ENCODE measurements around the gene RNF31.

Gene RNF31

DNA sequence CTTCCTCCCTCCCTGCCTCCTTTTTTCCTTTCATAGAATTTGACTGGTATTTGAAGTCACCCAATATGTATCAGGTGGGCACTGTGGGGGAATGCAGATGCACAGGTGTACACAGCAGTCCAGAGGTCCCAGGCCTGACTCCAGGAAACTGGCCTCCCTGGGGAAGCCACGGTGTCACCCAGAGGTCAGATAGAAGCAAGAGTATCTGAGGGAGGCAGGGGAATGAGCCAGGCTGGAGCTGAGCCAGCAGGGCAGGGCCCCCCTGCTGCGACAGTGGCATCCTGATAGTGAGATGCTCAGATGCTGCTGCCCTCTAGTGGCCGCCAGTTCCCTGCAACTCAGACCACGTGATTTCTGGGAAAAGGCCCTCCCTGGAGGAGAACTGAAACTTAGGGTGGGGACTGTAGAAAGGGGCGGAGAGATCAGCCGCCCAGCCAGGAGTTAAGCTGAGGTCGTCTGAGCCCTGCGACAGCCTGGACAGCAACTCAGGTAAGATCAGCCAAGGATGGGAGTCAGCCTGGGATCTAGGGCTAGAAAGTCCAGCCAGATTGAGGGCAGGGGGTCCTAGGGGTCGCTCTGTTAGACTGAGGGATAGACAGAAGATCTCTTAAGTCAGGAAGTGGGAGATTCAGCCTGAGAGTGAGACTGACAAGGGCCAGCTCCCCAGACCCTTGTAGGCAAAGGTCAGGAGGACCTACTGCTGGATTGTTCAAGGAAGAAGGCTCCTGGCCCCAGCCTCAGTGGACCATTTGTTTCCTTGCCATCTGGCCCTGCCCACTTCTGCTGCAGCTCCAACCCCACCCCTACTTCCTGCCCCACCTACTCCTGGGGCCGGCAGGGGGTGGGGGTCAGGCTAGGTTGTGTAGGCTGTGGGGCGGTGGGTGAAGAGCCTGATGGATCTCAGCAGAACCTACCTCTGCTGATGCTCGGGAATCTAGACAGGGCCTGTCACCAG lies 13.8 kb downstream of the RNF31 start, which contains the start of gene IRF9:
Gene IRF9 (plus strand): TSS at position 416 of the 955 bp plus-strand sequence. CDS start 880 bp downstream, outside the sequence.
- DNase-seq = peak; percentile 93

DNA sequence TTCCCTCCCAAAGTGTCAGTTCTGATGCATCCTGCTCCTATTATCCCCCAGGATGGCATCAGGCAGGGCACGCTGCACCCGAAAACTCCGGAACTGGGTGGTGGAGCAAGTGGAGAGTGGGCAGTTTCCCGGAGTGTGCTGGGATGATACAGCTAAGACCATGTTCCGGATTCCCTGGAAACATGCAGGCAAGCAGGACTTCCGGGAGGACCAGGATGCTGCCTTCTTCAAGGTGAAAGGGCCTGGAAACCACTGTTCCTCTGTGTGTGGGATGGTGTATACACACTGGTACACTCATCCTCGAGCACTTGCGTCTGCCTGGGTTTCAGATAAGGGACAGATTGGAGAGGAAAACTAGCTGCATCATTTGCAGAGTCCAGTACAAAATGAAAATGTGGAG lies 14.8 kb downstream of the RNF31 start:
- no peak for DNase-seq

DNA sequence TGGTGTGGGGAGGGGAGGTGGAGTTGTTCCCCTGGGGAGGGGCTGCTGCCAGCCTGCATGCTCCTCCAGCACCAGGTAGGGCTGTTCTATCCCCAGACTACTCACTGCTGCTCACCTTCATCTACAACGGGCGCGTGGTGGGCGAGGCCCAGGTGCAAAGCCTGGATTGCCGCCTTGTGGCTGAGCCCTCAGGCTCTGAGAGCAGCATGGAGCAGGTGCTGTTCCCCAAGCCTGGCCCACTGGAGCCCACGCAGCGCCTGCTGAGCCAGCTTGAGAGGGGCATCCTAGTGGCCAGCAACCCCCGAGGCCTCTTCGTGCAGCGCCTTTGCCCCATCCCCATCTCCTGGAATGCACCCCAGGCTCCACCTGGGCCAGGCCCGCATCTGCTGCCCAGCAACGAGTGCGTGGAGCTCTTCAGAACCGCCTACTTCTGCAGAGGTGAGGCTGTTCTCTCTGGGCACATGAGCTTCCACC lies 17.3 kb downstream of the RNF31 start:
- no peak for DNase-seq

DNA sequence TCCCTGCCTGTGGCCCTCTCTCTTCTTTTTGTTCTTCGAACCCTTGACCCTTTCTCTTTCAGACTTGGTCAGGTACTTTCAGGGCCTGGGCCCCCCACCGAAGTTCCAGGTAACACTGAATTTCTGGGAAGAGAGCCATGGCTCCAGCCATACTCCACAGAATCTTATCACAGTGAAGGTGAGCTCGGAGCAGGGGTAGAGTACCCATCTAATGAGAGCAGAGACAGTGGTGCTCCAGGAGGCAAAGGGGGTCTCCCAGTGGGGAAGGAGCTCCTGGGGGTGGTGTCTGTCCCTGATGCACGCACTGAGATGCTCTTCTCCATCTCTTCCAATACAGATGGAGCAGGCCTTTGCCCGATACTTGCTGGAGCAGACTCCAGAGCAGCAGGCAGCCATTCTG lies 18.5 kb downstream of the RNF31 start:
- DNase-seq = no peak

DNA sequence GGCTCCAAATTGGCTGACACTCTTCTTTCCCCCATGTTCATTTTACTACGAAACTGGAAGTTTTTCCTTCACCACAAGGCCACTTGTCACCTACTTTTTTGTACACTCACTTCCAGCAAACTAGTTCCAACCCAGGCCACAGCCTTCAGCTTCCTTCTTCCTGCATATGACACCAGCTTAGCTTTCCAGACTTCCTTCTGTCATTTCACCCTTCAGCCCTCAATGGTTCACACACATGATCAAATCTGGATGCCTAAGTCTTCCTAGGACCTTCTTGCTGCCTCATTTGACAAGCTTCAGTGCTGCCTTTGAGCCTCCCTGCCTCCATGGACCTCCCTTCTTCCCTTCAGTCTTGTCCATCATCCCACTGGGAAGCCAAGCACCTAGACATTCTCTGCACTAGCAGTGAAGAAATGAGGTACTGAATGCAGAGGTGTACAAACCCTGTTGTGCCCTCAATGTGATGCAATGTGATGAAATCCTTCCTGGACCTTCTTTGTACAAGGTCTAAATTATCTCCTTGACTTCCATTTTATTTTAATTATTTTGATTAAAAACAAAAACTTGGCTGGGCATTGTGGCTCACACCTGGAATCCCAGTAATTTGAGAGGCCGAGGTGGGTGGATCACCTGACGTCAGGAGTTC lies 20.3 kb downstream of the RNF31 start:
- no peak for DNase-seq

DNA sequence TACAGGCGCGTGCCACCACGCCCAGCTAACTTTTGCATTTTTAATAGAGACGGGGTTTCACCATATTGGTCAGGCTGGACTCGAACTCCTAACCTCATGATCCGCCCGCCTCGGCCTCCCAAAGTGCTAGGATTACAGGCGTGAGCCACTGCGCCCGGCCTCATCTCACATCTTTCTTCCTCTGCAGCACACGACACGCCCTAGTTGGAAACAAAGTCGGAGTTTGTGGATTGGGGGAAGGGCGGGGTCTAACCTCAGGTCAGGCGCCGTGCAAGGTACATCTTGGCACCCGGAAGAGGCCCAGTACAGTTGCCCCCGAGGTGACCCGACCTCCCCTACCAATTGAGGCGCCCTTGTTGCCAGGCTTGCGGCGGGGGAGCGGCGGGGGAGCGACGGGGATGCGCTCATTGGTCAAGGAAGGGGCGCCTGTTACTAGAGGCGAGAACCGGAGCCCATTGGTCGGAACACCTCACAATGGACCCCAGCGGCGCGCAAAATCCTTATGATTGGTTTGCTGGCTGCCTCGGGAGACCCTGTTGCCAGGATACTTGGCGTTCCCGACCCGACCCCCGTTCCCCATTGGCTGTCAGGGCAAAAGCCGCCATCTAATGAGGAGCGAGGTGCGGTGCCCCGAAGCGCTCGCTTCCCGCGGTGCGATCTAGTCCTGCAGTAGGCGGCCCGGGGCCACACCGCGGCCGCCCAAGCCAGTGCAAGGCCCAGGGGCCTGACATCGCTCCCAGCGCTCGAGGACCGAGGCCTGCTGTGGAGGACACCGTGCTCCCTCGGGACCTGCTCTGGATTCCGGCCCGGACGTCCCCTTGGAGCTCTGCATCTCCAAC lies 24.3 kb downstream of the RNF31 start, which contains the start of gene REC8:
Gene REC8 (plus strand): TSS at position 659 of the 839 bp plus-strand sequence. CDS start 473 bp downstream, outside the sequence.
- peak; percentile 78 for DNase-seq

DNA sequence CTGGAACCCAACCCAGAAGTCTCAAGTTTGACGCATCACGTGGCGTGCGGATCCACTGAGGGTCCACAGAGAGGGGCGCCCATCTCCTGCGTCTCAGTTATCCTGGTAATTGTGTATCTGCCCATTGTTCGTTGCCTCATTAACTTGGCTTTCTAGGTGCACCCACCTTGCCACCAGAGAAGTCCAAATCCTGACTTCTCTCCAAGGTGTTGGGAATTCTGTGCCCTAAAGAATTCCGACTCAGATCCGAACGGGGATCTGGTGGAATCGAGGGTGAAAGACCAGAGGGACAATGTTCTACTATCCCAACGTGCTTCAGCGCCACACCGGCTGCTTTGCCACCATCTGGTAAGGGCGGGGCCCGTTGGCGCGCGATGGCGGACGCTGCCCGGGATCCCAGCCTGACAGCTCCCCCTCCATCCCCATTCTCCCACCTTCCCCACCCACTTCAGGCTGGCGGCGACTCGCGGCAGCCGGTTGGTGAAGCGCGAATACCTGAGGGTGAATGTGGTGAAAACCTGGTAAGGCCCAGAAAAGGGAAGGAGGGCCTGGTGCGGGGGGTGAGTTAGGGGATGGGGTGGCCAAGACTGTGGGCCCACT lies 25.1 kb downstream of the RNF31 start:
- no peak for DNase-seq

DNA sequence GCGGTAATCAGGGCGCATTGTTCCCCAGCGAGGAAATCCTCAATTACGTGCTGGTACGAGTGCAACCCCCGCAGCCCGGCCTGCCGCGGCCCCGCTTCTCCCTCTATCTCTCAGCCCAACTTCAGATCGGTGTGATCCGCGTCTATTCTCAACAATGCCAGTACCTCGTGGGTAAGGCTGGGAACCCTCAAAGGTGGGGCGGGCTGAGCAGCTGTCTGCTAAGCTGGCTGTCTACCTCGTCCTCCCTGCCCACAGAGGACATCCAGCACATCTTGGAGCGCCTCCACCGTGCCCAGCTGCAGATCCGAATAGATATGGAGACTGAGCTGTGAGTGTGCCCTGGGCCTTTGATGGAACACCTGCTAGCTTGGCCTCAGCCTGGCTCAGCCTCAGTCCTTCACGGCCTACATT lies 25.6 kb downstream of the RNF31 start:
- DNase-seq = no peak

DNA sequence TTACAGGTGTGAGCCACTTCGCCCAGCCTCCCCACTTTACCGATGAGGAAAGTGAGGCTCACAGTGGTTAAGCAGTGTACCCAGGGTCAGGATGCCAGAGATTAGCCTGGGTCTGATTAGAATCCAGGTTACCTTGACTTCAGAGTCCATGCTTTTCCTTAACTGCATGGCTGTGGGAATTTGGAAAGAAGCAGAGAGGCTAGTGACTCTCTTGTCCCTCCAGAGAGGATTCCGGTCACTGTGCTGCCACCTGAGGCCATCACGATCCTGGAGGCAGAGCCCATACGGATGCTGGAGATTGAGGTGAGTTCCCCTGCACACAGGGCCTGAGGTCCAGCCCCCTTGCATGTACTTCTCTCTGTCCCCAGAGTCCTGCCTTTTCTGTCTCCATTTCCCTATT lies 29.3 kb downstream of the RNF31 start:
- no peak for DNase-seq

DNA sequence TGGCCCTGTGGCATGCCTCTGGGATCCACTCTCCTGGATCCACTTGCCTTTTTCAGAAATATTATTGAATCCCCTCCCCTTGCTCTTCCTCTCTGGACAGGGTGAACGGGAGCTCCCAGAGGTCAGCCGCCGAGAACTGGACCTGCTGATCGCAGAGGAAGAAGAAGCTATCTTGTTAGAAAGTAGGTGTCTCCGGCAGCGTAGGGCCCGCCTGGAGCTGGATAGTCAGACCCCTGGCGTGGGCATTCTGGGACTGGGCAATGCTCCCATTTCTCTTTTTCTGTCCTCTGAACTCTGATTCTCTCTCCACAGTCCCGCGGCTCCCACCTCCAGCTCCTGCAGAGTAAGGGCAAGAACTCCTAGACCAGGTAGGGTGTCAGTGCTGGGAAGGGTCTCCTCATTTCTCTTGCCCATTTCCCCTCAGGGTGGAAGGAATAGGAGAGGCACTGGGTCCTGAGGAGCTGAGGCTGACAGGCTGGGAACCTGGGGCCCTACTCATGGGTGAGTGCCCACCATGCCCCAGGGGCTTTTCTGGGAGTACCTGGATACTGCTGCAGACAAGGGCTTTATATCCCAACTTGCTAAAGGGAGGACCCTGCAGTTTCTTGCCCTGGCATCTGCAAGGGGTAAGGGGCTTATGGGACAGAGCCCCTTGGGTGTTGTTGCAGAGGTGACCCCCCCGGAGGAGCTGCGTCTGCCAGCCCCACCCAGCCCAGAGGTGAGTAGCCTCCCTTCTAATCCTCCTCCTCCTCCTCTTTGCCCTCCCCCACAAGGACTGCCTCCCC lies 29.9 kb downstream of the RNF31 start:
- DNase-seq = no peak

DNA sequence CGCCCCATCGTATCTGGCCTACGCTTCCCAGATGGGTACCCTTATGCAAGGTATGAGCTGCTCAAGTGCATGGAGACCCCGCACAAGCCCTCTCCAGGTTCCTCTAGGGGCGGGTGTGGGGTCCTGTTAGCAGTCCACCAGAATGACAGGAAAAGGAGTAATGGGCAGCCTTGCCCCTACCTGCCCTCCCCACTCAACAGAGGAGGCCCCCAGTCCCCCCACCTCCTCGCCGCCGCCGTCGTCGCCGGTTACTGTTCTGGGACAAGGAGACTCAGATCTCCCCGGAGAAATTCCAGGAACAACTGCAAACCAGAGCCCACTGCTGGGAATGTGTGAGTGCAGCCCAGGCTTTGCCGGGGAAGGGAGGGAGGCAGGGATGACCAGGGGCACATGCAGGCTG lies 30.6 kb downstream of the RNF31 start:
- no peak for DNase-seq

DNA sequence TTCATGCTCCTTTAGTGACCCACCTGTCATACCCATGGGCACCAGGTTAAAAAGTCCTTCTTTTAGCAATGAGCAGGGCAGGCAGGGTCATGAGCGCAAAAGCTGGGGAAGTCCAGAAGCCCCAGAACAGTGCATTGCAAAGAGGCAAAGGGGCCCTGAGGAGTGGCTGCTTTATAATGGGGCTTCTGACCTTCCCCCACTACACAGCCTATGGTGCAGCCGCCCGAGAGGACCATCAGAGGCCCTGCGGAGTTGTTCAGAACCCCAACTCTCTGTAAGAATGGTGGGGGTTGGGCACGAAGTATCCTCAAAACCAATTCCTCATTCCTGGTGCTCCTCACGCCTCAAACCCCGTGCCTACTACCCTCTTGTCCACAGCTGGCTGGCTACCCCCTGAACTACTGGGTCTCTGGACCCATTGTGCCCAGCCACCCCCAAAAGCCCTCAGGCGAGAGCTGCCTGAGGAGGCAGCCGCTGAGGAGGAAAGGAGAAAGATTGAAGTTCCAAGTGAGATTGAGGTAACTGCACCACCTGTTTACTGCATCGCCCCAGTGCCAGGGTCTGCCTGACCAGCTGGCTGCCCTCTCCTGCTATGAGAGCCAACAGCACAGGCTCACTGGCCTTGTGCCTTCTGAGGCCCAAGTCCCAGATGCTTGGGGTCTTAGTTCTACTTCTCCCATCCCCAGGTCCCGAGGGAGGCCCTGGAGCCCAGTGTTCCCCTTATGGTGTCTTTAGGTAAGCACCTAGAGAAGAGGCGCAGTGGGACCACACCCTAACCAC lies 31.3 kb downstream of the RNF31 start:
- DNase-seq = no peak

DNA sequence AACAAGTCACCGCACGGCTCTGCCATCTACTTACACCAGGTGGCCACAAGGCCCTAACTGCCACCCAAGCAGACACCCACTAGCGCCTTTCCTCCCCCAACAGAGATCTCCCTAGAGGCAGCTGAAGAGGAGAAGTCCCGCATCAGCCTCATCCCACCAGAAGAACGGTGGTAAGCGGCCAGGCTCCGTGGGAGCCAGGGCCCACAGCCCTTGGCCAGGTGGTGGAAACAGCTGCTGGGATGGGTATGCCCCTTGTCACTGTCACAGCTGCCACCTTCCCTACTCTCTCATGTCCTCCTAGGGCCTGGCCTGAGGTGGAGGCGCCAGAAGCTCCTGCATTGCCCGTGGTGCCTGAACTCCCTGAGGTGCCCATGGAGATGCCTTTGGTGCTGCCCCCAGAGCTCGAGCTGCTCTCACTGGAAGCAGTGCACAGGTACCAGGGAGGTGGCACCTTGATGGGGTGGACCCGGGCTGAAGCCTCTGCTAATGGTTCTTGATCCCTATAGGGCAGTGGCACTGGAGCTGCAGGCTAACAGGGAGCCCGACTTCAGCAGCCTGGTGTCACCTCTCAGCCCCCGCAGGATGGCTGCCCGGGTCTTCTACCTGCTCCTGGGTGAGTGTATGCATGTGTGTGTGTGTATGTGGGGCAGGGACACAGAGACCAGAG lies 32.1 kb downstream of the RNF31 start:
- DNase-seq = no peak

DNA sequence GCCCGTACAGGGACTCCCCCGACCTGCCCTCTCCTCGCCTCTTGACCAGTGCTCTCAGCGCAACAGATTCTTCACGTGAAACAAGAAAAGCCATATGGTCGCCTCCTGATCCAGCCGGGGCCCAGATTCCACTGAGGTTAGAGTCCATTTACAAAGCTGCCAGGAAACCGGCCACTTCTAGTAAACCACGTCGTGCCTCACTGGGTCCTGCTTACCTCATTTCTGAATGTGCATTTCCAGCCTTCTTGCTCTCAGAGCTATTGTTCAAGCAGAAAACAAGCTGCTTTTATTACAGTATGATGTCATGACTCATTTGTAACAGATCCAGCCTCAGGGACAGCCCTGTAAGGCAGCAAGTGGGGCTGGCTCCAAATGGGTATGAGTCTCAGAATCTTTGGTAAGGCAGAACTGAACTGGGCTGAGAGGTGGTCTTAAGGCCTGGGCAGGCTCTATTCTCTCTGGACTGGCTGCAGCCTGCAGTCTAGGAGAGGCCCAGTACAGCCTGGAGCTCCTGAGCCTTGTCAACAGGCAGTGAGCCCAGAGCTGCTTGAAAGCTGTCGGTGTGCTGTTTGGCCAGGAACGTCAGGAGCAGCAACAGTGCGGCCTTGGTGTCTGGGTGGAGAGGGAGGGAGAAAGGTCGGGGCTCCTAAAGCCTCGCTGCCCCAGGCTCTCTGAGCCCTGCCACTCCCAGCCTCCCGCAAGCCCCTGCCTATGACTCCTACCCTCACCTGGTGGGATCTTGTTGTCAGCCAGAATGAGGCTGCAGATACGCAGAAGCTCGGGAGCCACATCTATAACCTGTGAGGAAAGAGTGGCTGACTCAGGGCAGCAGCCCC lies 32.9 kb downstream of the RNF31 start:
- DNase-seq = peak; percentile 49

DNA sequence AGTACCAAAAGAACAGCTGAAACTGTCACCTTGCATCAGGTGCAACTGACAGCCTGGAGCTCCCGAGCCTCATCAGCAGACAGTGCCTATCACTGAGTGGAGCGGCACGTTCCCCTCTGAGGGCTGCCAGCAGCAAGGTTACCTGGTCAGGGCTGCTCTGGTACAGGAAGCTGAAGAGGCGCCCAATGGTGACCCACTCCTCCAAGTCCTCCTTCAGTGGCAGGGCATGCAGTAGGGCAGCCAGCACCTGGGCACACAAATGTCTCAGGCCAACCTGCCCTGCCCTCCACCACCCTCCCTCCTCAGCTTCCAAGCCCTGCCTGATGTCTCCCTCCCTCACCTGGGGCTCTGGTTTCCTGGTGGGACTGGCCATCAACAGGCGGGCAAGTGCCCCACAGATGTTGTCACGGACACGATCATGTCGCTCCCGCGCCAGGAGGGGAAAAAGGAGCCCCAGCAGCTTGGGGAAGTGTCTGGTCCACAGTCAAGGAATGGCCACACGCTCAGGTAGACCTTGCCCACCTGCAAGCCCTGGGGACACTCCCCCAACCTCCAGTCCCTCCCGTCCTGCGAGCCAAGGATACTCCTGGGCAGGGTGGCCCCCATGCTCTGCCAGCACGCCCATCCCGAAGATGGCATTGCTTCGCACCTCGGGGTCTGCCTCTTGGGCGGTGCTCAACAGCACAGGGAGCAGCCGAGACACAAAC lies 34.2 kb downstream of the RNF31 start:
- DNase-seq = no peak

DNA sequence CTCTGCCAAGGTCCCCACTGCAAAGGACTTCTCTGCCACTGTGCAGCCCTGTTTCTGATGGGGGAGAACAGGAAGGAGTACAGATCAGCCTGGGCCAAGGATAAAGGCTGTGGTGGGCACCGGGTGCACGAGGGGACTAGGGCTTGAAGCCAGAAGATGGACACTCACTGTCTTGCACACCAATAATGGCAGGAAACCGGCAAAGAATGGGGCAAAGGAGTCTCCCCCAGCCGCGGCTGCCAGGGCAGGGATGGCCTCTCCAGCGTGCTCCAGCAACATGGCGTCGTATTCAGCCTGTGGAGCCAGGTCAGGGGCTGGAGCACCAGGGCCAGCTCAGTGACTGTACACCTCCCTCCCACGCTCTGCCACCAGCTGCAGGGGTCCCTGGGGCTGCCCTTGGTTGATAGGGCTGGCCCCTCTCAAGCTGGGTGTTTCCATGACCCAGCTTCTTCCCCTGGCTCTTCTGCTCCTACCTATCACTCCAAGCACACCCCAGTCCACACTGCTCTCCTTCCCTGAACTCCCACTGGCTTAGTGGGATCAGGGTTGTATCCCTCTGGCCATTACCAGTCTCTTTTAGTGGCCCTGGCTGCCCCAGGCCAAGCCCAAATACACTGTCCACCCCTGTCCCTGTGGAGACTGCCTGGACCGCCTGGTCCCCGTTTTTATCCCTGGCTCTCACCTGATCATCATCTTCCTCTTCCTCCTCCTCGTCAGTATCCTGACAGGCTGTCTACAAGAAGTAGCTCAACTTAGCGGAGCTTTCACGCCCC lies 35.0 kb downstream of the RNF31 start:
- DNase-seq = no peak

DNA sequence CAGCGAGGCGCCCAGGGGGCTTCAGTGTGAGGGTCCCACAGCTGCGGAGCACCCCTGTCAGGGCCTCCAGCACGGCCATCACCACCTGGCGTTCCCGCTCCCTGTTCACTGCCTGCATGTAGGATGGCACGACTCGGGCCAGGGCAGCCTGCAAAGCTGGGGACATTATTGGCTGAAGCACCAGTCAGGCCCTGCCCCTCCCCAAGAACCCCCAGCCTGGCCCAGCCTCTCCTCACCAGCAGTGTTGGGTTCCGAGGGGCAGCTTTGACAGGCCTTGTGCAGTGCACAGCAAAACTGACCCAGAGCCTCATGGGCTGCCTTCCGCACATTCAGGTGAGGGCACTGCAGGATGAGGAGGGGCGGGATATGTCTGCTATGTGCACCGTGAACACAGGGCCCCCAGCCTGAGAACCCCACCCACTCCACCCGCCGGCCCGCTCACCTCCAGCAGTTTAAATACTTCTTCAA lies 35.8 kb downstream of the RNF31 start:
- no peak for DNase-seq

Measured in fibroblast of upper back skin (primary cell).